22Rv1 (cell line): ENCODE results near the gene BIRC5.

Experiments used
- H3K27ac ChIP-seq: fragments of 450-650 bp; 2 replicates; pipeline ENCODE4 v1.5.1; 2017
- CTCF ChIP-seq: fragments of 450-650 bp; IDR thresholded peaks from 2 replicates; pipeline ENCODE4 v1.5.1; 2017; ENCODE audit warnings: mild to moderate bottlenecking
- ZFX ChIP-seq: fragments of 450-650 bp; IDR thresholded peaks from 2 replicates; pipeline ENCODE4 v1.6.1; 2017; ENCODE audit warnings: antibody characterized with exemption, borderline replicate concordance

BIRC5 gene

DNA sequence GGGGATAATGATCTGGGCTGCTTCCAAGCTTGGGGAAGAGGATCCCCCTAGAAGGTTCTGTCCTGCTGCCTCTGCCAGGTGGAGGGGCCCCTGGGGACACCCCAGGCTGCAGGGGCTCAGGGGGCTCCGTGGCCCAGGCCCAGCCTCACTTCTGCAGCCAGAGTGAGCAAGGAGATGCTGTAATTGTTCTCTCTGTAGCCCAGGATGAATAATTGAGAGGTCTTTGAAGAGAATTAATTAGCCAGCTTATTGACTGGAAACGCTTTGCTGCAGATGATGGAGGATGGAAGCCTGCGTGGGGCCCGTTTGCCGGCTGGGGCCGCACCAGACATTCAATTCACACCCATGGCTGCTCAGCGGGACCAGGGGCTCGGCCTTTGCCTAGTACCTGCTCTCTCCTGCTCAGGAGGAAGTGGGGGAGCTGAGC, 55.9 kb downstream of the BIRC5 start:
- TF ChIP-seq CTCF (no peak), ZFX (no peak)
- H3K27ac ChIP-seq = no peak overlapping the region

DNA sequence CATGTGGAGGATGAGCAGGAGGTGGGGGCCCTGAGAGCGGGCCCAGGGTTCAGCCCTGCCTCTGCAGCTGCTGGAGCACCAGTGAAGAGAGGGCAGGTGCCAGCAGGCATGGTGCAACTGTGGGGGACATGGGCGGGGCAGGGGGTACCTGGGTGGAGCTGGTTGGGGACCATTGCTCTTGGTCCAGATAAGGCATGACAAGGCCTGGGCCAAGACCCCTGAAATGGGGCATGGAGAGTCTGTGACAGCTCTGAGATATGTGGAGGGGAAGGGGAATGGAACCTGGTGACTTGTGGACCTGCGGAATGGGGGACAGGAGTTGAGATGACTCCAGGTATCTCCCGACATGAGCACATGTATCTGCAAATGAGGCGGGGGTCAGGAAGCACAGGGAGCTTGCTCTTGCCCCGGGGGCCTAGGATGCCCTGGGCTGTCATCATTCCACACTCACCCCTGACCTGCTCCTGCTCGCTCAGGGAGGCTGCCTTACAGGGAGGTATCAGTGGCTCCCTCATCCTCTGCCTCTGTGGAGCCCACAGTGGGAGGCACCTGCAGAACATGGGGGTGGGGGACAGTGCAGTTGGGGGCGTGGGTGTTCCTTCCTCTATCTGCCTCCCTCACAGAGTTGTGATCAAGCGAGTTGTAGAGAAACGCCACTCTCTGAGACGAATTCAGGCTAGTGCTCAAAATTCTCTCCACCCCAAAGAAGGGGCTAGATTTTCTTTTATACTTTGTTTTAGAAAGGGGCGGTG, 57.5 kb downstream of the BIRC5 start:
- TF ChIP-seq ZFX = no peak
- no peak for TF ChIP-seq CTCF
- H3K27ac ChIP-seq = no peak overlapping the region

GRCh38 chr17:78272181-78272913, 58.3 kb downstream of the BIRC5 start:
- no peak for TF ChIP-seq ZFX
- no peak for TF ChIP-seq CTCF
- no peak overlapping the region for H3K27ac ChIP-seq

- TF ChIP-seq CTCF = no peak
- no peak for TF ChIP-seq ZFX
- H3K27ac ChIP-seq = no peak overlapping the region
Observed at GRCh38 chr17:78272914-78273258, 58.8 kb downstream of the BIRC5 start.

- TF ChIP-seq CTCF (no peak), ZFX (no peak)
- no peak overlapping the region for H3K27ac ChIP-seq
Observed at GRCh38 chr17:78273813-78274212, 59.8 kb downstream of the BIRC5 start.
